Activated CD4-positive, alpha-beta memory T cell treated with anti-CD3 and anti-CD28 coated beads for 36 hours (primary cell): ENCODE results near the gene CBX3. TPM values are rescaled to one million over a fixed set of nuclear protein-coding genes. Genes with fewer than 3 reads are reported as not detected.
"Not testable (repeated sequence)": the region's sequence is repeated elsewhere in the genome, so short reads cannot be mapped to it uniquely, and the experiment has no call there.

Experiments
- CTCF ChIA-PET: fragments of 350-600 bp; sonication (Branson Sonifier 250); formaldehyde crosslinking; loops from one replicate; lab custom pipeline; 2021; ENCODE audit warnings: antibody characterized with exemption, inconsistent platforms; lab: Charles Lee
- POLR2A ChIA-PET: fragments of 350-600 bp; sonication (Branson Sonifier 250); formaldehyde crosslinking; loops from one replicate; lab custom pipeline; 2021; ENCODE audit warnings: antibody characterized with exemption; lab: Charles Lee
- DNase-seq: peaks from one replicate; pipeline ENCODE4 v3.0.0-alpha.2; 2020
- H3K27ac Mint-ChIP-seq: one replicate; pipeline ENCODE4 v1.8.0; 2021; ENCODE audit warnings: mixed read lengths
- H3K27me3 Mint-ChIP-seq: one replicate; pipeline ENCODE4 v1.8.0; 2021; ENCODE audit warnings: mixed read lengths
- H3K36me3 Mint-ChIP-seq: one replicate; pipeline ENCODE4 v1.8.0; 2021; ENCODE audit warnings: mixed read lengths
- H3K4me1 Mint-ChIP-seq: one replicate; pipeline ENCODE4 v1.8.0; 2021; ENCODE audit warnings: low read depth, mixed read lengths
- H3K4me3 Mint-ChIP-seq: one replicate; pipeline ENCODE4 v1.8.0; 2021; ENCODE audit warnings: mild to moderate bottlenecking, mixed read lengths
- H3K9me3 Mint-ChIP-seq: one replicate; pipeline ENCODE4 v1.8.0; 2021; ENCODE audit warnings: mixed read lengths
- intact Hi-C: fragments of 100-400 bp; cut with micrococcal nuclease; formaldehyde crosslinking; loops from one replicate; pipeline ENCODE4 v1.15.1; 2023
- total RNA-seq, 2 experiments: library from RNA; stranded (reverse); gene quantifications; one replicate each; pipeline ENCODE4 v1.2.3, GENCODE V29; 2021

The CBX3 gene
- total RNA-seq, 2 experiments from 2014 or later: 278 to 281 TPM

DNA sequence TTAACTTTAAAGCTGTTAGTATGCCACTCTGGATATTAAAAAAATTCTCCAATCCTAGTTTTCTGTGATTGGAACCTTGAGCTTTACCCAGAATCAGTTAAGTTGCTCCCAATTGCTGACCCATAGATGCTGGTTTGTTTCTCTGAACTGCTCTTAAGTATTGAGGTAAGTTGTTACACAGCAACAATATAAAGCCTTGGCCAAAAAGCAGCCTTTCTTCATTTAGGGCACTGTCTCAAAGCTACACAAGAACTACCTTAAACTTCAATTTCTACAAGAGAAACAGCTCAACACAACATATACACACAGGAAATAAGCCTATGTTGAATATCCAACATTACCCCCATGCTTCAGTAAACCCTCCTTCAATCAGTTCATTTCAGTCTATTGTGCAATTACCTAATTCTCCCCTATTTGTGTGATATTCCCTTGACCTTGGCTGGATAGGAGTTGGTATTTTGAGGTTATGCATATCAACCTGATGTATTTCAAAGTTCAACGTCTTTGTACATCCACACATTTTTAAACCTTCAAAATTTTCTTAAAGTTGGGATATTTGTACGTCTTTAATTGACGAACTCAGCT lies 12.5 kb upstream of the CBX3 start:
- CTCF ChIA-PET: interaction anchor here (0.9 to 3.5 kb wide), 11 partner anchors 8 to 296 kb away, joined by 3 to 22 read pairs (median 8); partner anchors contain the start of gene NFE2L3
- H3K4me3 Mint-ChIP-seq: no peak overlapping the region
- POLR2A ChIA-PET: interaction anchor here (0.6 to 4.0 kb wide), 12 partner anchors 10 to 333 kb away, joined by 3 to 142 read pairs (median 3); partner anchors contain the start of genes CBX3, HNRNPA2B1 and NFE2L3
- intact Hi-C loops: loop anchor here (1.0 kb wide), 2 partner anchors 7 to 33 kb away; no protein-coding TSS in a partner anchor
- peaks cover 85% of the 10 kb centered on the region for H3K4me1 Mint-ChIP-seq
- peaks cover 84% of the 10 kb centered on the region for H3K36me3 Mint-ChIP-seq
- DNase-seq: no peak
- peak overlapping the region; percentile 81 for H3K27ac Mint-ChIP-seq
- H3K9me3 Mint-ChIP-seq: no peaks in the 10 kb centered on the region
- H3K27me3 Mint-ChIP-seq: no peaks in the 10 kb centered on the region

DNA sequence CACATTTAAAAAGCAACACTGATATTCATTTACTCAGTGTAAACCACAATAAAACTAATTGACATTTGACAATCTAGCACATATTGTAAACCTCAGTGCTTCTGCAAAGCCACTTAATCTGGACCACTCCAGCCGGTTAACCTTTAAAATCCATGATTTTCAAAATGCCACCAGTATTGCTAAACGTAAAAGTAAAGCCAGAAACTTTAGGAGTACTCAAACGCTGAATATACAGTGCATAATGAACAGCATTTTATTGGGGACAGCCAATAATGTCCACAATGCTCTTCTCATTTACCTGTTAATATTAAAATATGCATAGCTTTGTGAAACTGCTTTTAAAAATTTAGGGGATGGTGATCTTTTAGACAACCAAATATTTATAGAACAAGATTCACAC lies 11.8 kb upstream of the CBX3 start:
- H3K9me3 Mint-ChIP-seq: no peaks in the 10 kb centered on the region
- POLR2A ChIA-PET: interaction anchor here (0.9 to 4.0 kb wide), 7 partner anchors 9 to 104 kb away, joined by 3 to 142 read pairs (median 12); partner anchors contain the start of genes CBX3, HNRNPA2B1 and NFE2L3
- intact Hi-C loops: no loop called here
- H3K4me3 Mint-ChIP-seq: no peak overlapping the region
- no peak for DNase-seq
- CTCF ChIA-PET: interaction anchor here (1.1 to 3.5 kb wide), 7 partner anchors 7 to 297 kb away, joined by 3 to 22 read pairs (median 9); no protein-coding TSS in a partner anchor
- peaks cover 91% of the 10 kb centered on the region for H3K4me1 Mint-ChIP-seq
- H3K27me3 Mint-ChIP-seq: no peaks in the 10 kb centered on the region
- peaks cover 84% of the 10 kb centered on the region for H3K36me3 Mint-ChIP-seq
- peak overlapping the region; percentile 81 for H3K27ac Mint-ChIP-seq

DNA sequence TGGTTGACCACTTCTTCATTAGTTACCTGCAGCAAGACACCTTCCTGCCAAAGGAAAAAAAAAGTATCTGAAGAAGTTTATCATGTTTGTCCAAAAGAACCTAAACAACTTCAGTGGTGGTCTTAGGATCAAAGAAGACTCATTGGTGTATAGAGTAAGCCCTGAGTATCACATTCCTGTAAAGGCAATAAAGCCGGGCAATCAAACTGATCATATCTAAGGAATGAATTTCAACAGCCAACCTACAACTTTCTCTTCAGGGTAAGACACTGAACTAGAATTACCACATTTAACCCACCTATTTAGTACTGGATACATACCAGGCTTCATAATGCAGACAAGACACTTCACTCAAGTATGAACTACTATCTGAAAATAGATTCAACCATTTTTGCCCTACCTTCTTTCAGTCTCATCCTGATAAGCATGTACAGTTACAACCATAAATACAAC lies 11.1 kb upstream of the CBX3 start:
- ChIA-PET POLR2A (interaction anchor here (1.3 to 4.3 kb wide), 5 partner anchors 9 to 35 kb away, joined by 3 to 142 read pairs (median 35); partner anchors contain the start of genes CBX3, HNRNPA2B1 and NFE2L3), CTCF (interaction anchor here (0.9 to 4.2 kb wide), 3 partner anchors 39 to 175 kb away, joined by 4 to 35 read pairs (median 17); partner anchors contain the start of gene NFE2L3)
- no peak for DNase-seq
- no peaks in the 10 kb centered on the region for H3K9me3 Mint-ChIP-seq
- no peaks in the 10 kb centered on the region for H3K27me3 Mint-ChIP-seq
- peaks cover 82% of the 10 kb centered on the region for H3K36me3 Mint-ChIP-seq
- H3K4me1 Mint-ChIP-seq: peaks cover 90% of the 10 kb centered on the region
- H3K27ac Mint-ChIP-seq: peak overlapping the region; percentile 59
- intact Hi-C loops: no loop called here
- no peak overlapping the region for H3K4me3 Mint-ChIP-seq

GRCh38 chr7:26191233-26191973 lies 10.1 kb upstream of the CBX3 start:
- Mint-ChIP-seq H3K4me3 (no peak overlapping the region), H3K4me1 (peaks cover 92% of the 10 kb centered on the region), H3K9me3 (no peaks in the 10 kb centered on the region), H3K27me3 (no peaks in the 10 kb centered on the region), H3K36me3 (peaks cover 86% of the 10 kb centered on the region), H3K27ac (peak overlapping the region; percentile 59)
- ChIA-PET CTCF (interaction anchor here (0.8 to 4.2 kb wide), 8 partner anchors 8 to 178 kb away, joined by 3 to 35 read pairs (median 4); partner anchors contain the start of gene NFE2L3), POLR2A (interaction anchor here (0.8 to 9.9 kb wide), 11 partner anchors 8 to 112 kb away, joined by 3 to 160 read pairs (median 7); partner anchors contain the start of genes CBX3, HNRNPA2B1 and NFE2L3)
- DNase-seq: no peak
- intact Hi-C loops: no loop called here

DNA sequence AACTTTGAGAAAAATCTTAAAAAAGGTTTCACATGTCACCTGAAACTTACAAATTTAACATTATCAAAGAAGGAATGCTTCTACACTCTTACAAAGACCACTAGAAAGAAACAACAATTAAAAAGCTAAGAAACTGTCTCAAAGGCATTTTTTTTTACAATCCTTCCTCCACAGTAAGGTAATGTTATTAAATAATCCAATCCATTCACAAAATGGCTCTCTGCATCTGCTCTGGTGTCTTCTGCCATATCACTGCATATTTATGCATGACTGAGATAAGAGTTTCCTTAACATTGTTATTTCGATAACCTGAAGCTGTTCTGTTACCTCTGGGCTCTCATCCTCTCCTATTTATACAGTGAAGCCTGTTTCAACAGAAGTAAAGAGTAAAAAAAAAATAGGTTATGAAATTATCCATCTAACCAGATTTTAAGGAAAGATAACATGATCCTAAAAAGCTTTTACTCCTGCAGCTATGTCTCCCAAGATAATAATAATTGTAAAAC lies 9.5 kb upstream of the CBX3 start:
- CTCF ChIA-PET: interaction anchor here (1.1 to 4.2 kb wide), 7 partner anchors 24 to 299 kb away, joined by 3 to 35 read pairs (median 4); partner anchors contain the start of gene NFE2L3
- no peak for DNase-seq
- no peaks in the 10 kb centered on the region for H3K27me3 Mint-ChIP-seq
- intact Hi-C loops: loop anchor here (1.0 kb wide), 1 partner anchor 25 kb away; no protein-coding TSS in a partner anchor
- peaks cover 87% of the 10 kb centered on the region for H3K36me3 Mint-ChIP-seq
- H3K4me3 Mint-ChIP-seq: peak overlapping the region; percentile 49
- POLR2A ChIA-PET: interaction anchor here (0.7 to 9.9 kb wide), 14 partner anchors 8 to 113 kb away, joined by 3 to 160 read pairs (median 8); partner anchors contain the start of genes CBX3, HNRNPA2B1 and NFE2L3
- peaks cover 92% of the 10 kb centered on the region for H3K4me1 Mint-ChIP-seq
- peak overlapping the region; percentile 84 for H3K27ac Mint-ChIP-seq
- no peaks in the 10 kb centered on the region for H3K9me3 Mint-ChIP-seq

GRCh38 chr7:26192485-26193087 lies 9.0 kb upstream of the CBX3 start:
- Mint-ChIP-seq H3K4me1 (peaks cover 90% of the 10 kb centered on the region), H3K9me3 (no peaks in the 10 kb centered on the region), H3K36me3 (peaks cover 89% of the 10 kb centered on the region), H3K27ac (peak overlapping the region; percentile 84), H3K4me3 (peak overlapping the region; percentile 49), H3K27me3 (no peaks in the 10 kb centered on the region)
- CTCF ChIA-PET: interaction anchor here (0.7 to 4.2 kb wide), 9 partner anchors 19 to 300 kb away, joined by 3 to 35 read pairs (median 4); partner anchors contain the start of gene NFE2L3
- intact Hi-C loops: loop anchor here (1.0 kb wide), 1 partner anchor 25 kb away; no protein-coding TSS in a partner anchor
- DNase-seq: no peak
- POLR2A ChIA-PET: interaction anchor here (0.7 to 9.9 kb wide), 13 partner anchors 7 to 113 kb away, joined by 3 to 160 read pairs (median 9); partner anchors contain the start of genes CBX3, HNRNPA2B1 and NFE2L3

GRCh38 chr7:26193432-26194207 lies 7.9 kb upstream of the CBX3 start:
- H3K4me3 Mint-ChIP-seq: peak overlapping the region; percentile 69
- no peaks in the 10 kb centered on the region for H3K9me3 Mint-ChIP-seq
- peaks cover 80% of the 10 kb centered on the region for H3K4me1 Mint-ChIP-seq
- H3K27me3 Mint-ChIP-seq: no peaks in the 10 kb centered on the region
- ChIA-PET CTCF (interaction anchor here (0.7 to 4.2 kb wide), 7 partner anchors 11 to 172 kb away, joined by 3 to 35 read pairs (median 3); partner anchors contain the start of gene NFE2L3), POLR2A (interaction anchor here (1.2 to 9.9 kb wide), 9 partner anchors 8 to 114 kb away, joined by 3 to 160 read pairs (median 9); partner anchors contain the start of genes CBX3 and NFE2L3)
- DNase-seq: no peak
- H3K27ac Mint-ChIP-seq: peak overlapping the region; percentile 84
- H3K36me3 Mint-ChIP-seq: peaks cover 92% of the 10 kb centered on the region
- intact Hi-C loops: no loop called here

GRCh38 chr7:26194764-26195163 lies 6.8 kb upstream of the CBX3 start:
- Mint-ChIP-seq H3K27ac (peak overlapping the region; percentile 84), H3K4me3 (peak overlapping the region; percentile 69), H3K4me1 (peaks cover 68% of the 10 kb centered on the region), H3K36me3 (peaks cover 92% of the 10 kb centered on the region)
- DNase-seq, H3K9me3 Mint-ChIP-seq, intact Hi-C loops, H3K27me3 Mint-ChIP-seq: not testable (repeated sequence)
- CTCF ChIA-PET: interaction anchor here (1.1 to 4.2 kb wide), 3 partner anchors 43 to 170 kb away, joined by 3 to 17 read pairs (median 6); partner anchors contain the start of gene NFE2L3
- POLR2A ChIA-PET: interaction anchor here (0.5 to 9.9 kb wide), 10 partner anchors 6 to 101 kb away, joined by 3 to 160 read pairs (median 18); partner anchors contain the start of genes CBX3 and NFE2L3

DNA sequence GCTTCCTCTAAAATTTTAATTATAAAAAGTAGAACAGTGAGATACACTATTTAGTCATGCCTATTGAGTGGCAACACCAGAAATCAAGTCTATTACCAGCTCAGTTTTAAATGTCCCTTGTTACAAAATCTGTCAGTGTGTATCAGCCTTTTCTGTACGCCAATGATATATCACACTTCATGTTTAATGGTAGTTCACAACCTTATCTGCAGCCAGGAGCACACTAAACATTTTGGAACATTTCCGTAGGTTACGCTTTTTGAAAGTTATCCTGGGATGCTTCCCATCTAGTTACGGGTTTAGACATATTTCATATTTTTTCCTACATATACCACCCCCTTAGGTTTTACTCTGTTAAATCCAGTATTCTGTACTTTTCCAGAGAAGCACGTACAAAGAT lies 6.4 kb upstream of the CBX3 start:
- Mint-ChIP-seq H3K4me1 (peaks cover 66% of the 10 kb centered on the region), H3K27ac (peak overlapping the region; percentile 100), H3K27me3 (peaks cover 2% of the 10 kb centered on the region), H3K4me3 (peak overlapping the region; percentile 99), H3K36me3 (peaks cover 94% of the 10 kb centered on the region), H3K9me3 (no peaks in the 10 kb centered on the region)
- DNase-seq: no peak
- ChIA-PET POLR2A (interaction anchor here (0.5 to 9.9 kb wide), 9 partner anchors 7 to 101 kb away, joined by 3 to 160 read pairs (median 12); partner anchors contain the start of gene NFE2L3), CTCF (interaction anchor here (1.0 to 2.0 kb wide), 3 partner anchors 43 to 170 kb away, joined by 3 to 6 read pairs (median 3); no protein-coding TSS in a partner anchor)
- intact Hi-C loops: no loop called here
